ENCODE data around the gene TAS2R41.
"Not testable (repeated sequence)": the region's sequence is repeated elsewhere in the genome, so short reads cannot be mapped to it uniquely, and the experiment has no call there.

Gene TAS2R41

GRCh38 chr7:143460271-143460979 is 17.2 kb upstream of the TAS2R41 start:
- H3K4me3 ChIP-seq (ENCODE audit: control insufficient read depth, low read depth, low read length), result no peak overlapping the region
- DNase-seq (ENCODE audit: low read depth), result no peak
- TF ChIP-seq CTCF (conservative IDR thresholded peaks at IDR 0.05; ENCODE audit: control insufficient read depth, insufficient read depth, low read depth, low read length), result no peak

DNA sequence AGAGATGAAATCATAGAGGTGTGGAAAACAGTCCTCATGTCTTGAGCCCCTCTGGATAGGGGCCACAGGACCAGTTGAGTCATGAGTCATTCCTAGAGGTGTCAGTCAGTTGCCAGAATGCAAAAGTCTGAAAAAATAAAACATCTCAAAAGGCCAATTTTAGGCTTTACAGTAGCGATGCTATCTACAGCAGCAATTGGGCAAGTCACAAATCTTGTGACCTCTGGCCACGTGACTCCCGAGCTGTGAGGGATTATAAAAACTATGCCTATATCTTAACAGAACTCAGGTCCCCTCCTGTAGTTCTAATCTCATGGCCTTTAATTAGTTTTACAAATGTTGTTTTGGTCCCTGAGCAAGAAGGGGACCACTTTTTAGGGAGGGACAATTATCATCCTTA is 15.6 kb upstream of the TAS2R41 start:
- TF ChIP-seq CTCF (conservative IDR thresholded peaks at IDR 0.05; ENCODE audit: control insufficient read depth, insufficient read depth, low read depth, low read length), result no peak
- no peak overlapping the region for H3K4me3 ChIP-seq (ENCODE audit: control insufficient read depth, low read depth, low read length)
- no peak for DNase-seq (ENCODE audit: low read depth)

GRCh38 chr7:143463556-143463955 is 14.1 kb upstream of the TAS2R41 start:
- TF ChIP-seq CTCF (conservative IDR thresholded peaks at IDR 0.05; ENCODE audit: control insufficient read depth, insufficient read depth, low read depth, low read length), result no peak
- H3K4me3 ChIP-seq (ENCODE audit: control insufficient read depth, low read depth, low read length), result no peak overlapping the region
- DNase-seq (ENCODE audit: low read depth), result no peak

- no peak overlapping the region for H3K4me3 ChIP-seq (ENCODE audit: control insufficient read depth, low read depth, low read length)
- no peak for DNase-seq (ENCODE audit: low read depth)
Observed at GRCh38 chr7:143463957-143464356, 13.7 kb upstream of the TAS2R41 start.

GRCh38 chr7:143467724-143468123 is 9.9 kb upstream of the TAS2R41 start:
- DNase-seq (ENCODE audit: low read depth), result no peak
- TF ChIP-seq CTCF (conservative IDR thresholded peaks at IDR 0.05; ENCODE audit: control insufficient read depth, insufficient read depth, low read depth, low read length), result no peak
- H3K4me3 ChIP-seq (ENCODE audit: control insufficient read depth, low read depth, low read length), result no peak overlapping the region

More at GRCh38 chr7:143463957-143464356, 13.7 kb upstream of the TAS2R41 start:
- TF ChIP-seq CTCF (conservative IDR thresholded peaks at IDR 0.05; ENCODE audit: control insufficient read depth, insufficient read depth, low read depth, low read length), result no peak

DNA sequence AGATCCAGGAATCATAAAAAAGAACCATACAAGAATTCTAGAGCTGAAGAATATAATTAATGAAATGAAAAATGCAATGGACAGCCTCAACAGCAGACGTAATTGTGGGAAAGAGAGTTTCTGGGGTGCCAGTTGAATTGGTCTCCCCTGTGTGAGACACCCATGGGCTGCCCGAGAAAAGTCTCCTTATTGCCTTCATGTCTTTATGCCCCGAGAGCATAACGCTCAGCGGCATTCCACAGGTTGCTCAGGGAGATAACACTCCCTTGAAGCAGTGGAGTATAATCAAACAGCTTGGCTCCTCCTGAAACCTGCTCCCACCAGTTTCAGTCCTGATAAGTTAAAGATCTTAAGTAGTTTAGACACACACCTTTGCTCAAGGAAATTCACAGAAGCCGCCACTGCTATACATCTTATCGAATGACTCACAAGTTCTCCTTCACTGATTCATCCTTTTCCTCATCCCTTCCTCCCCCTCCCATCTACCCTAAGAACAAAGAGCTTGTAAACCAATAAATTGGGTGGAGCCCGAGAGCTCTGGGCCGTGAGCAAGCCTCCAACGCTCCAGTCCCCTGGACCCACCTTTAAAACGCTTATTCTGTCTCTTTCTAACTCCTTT is 5.5 kb upstream of the TAS2R41 start:
- DNase-seq (ENCODE audit: low read depth), result peak; percentile 43
- H3K4me3 ChIP-seq (ENCODE audit: control insufficient read depth, low read depth, low read length), result not testable (repeated sequence)

- H3K4me3 ChIP-seq (ENCODE audit: control insufficient read depth, low read depth, low read length), result no peak overlapping the region
- DNase-seq (ENCODE audit: low read depth), result peak; percentile 63
- TF ChIP-seq CTCF (conservative IDR thresholded peaks at IDR 0.05; ENCODE audit: control insufficient read depth, insufficient read depth, low read depth, low read length), result no peak
Observed at GRCh38 chr7:143479055-143479766, 1.5 kb downstream of the TAS2R41 start.

All from fibroblast of mammary gland (primary cell).